DMS79 (cell line): Measurements from ENCODE around the gene NAP1L1.
A peak's percentile ranks its signal among the peaks of the same experiment; 100 is the strongest.

Experiments
- DNase-seq: peaks from one replicate; lab custom pipeline; 2025; lab: John Stamatoyannopoulos, UW

Gene NAP1L1

DNA sequence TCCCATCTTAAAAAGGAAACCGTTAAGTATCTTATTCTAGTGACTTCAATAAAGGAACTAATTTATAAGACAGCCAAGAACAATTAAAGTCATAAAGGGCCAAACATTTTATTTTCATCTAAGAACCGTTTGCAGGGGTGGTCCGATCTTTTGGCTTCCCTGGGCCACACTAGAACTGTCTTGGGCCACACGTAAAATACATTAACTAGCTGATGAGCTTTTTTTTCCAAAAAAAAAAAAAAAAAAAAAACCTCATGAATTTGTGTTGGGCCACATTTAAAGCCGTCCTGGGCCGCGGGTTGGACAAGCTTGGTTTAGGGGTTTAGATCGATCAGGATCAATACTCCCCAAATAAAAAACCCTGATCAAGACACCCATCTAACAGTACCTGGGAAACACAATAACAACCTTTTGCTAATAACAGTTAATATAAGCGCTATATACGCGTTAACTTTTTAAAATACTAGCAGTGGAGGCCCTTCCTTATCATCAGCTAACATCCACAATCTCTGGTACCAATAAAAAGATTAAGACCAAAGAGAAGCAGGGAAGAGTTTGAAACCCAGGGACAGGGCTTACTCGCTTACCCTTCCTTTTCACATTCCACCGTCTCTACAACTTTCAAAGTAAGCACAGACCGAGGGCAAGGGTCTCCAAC lies 1.1 kb downstream of the NAP1L1 start:
- no peak for DNase-seq

DNA sequence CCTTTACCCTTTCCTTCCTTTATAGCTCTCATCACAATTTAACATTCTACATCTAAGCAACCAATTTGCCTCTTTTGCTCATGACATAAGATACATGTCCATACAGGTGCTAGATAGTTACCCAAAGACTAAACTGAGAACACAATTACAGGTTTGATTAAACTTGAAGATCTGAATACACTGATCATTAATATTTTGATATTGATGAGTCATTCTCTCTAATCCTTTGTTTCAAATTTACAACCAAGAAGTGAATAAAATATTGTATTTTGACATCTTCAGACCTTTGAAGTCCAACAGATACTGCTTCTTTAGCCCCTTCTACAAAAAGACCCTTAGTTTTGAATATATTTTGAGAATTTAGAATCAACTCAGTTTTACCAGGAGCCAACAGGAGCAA lies 2.6 kb downstream of the NAP1L1 start:
- no peak for DNase-seq

DNA sequence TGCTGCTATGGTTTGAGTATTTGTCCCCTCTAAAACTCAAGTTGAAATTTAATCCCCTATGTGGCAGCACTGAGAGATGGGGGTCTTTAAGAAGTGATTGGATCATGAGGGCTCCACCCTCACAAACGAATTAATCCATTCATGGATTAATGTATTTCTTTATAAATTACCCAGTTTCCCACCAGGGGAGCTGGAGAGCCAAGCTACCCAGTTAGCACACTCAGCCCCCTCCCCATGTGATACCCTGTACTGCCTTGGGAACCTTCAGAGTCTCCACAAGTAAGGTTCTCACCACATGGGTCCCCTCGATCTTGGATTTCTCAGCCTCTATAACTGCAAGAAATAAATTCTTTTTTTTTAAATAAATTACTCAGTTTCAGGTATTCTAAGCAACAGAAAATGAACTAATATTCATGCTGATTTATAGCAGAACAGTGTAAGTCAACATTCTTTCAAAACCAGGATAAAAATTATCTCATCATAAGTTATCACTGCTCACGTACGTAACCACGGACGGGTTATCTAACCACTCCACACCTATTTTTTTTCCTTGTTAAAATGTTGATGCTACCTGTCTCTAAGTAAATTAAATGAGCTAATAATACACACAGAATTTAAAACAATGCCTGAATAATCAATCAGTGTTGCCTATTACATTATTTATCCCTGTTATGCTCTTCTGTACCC lies 3.6 kb downstream of the NAP1L1 start:
- DNase-seq: no peak

DNA sequence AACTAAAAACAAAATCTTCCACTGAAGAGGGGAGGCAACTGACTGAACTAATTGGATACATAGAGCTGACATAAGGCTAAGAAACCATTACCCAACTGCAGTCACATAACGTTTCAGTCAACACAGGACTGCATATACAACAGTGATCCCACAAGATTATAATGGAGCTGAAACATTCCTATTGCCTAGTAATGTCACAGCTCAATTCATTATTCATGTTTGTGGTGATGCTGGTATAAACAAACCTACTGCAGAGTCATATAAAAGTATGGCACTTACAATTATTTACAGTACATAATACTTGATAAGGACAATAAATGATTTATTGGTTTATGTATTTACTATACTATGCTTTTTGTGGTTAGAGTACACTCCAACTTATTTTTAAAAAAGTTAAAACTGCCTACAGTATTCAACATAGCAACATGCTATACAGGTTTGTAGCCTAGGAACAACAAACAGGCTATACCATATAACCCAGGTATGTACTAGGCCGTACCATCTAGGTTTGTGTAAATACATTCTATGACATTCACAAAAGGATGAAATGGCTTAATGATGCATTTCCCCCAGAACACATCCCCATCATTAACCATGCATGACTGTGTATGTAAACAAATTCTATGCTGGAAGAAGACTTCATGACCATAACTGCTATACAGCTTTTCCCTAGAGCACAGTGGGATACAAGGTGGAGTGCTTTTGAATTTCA lies 4.3 kb downstream of the NAP1L1 start:
- peak; percentile 73 for DNase-seq

DNA sequence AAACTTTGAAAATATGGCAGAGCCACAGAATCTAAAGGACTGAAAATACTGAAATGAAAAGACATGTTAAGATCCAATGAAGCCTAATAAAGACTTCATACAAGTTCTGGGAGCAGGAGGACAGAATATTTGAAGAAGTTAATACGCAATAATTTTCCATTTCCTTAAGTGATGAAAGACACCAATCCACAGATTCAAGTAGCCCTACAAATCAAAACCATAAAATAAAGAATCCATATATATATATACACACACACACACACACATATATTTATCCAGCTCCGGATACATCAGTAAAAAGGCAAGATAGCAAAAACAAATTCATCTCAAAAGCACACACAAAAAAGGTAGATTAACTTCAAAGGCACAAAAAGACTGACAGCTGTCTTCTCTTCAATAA lies 5.7 kb downstream of the NAP1L1 start:
- no peak for DNase-seq

DNA sequence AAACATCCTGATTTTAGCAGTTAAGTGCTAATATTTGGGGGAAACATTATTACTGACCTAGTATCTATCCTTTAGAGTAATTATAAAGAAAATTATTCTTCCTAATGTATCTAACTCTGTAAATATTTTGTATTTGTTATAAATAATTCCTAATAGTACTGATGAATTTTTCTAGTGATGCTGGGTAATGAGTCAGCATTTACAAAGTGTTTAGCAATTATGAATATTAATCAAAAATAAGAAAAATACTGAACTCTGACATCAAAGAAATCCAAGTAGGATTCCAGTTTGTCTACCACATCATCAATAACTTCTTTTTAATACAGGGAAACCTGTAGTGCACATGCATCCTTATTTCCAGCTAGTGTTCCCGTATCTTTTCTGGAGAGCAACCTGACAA lies 9.0 kb downstream of the NAP1L1 start:
- no peak for DNase-seq

DNA sequence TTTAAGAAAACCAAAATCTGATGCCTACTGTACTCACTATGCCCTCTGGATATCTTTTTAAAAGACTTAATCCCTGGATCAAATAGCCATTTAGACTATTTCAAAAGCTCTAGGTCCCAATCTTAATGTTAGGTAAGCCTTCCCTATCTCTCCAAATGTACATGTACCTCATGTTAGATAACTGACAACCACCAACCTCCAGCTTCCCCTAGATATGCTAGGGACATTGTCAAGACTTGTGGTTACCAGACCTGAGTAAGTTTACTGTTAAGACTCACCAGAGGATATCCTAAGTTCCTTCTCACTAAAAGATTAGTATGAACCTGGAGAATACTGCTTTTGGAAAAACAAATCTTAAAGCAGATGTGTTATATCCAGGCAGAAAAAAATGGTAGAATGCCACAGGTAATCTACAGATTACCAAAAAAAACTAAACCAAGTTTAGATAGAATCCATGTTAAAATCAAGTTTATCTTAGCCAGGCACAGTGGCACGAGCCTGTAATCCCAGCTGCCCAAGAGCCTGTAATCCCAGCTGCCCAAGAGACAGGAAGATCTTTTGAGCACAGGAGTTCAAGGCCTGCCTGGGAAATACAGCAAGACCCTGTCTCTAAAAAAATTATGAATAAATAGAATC lies 9.7 kb downstream of the NAP1L1 start:
- no peak for DNase-seq

DNA sequence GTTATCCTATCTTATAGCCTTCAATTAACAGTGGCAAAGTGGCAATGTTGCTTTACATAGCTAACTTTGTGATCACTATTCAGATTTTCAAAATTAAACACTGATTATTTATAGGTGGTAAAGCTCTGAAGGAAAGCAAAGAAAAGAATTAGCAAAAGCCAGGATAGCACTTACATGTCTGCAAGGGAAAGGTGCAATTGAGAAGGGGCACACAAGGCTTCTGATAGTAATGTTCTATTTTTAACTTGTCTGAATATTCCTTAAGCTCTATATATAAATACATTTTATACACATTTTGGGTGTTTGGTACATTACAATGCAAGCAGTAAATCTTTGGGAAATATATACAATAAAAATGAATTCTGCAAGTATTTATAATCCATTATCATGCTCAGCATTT lies 10.9 kb downstream of the NAP1L1 start:
- no peak for DNase-seq

DNA sequence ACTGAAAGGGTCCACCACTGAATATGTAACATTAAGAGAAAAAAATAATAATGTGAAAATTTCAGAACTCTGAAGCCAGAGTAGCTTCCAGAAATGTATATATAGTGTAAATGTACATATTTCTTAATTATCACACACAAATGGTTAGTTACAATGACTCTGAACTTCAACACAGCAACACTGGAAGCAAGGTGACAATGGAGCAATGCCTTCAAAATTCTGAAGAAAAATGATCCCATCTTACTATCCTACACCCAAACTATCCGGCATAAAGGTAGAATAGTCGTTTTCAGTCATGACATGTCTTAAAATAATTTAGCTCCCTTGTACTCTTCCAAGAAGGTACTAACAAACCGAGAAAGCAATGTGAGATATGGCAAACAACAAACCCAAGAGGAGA lies 11.9 kb downstream of the NAP1L1 start:
- no peak for DNase-seq

DNA sequence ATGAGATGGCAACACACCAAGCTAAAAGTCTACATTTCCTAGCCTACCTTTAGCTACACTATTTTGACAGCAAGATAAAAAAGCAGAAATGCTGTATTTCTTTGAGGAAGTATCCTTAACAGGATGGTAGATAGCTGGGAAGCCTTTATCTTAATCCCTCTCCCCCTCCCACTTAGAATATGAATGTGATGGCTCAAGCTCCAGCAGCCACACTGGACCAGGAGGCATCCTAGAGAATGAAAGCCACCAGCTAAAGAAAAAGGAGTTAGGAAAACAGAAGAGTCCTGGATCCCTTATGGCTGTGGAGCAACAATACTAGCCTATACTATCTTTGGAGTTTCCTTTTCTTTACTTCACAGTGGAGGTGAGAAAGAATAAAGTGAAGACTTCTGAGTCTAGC lies 15.1 kb downstream of the NAP1L1 start:
- DNase-seq: no peak

DNA sequence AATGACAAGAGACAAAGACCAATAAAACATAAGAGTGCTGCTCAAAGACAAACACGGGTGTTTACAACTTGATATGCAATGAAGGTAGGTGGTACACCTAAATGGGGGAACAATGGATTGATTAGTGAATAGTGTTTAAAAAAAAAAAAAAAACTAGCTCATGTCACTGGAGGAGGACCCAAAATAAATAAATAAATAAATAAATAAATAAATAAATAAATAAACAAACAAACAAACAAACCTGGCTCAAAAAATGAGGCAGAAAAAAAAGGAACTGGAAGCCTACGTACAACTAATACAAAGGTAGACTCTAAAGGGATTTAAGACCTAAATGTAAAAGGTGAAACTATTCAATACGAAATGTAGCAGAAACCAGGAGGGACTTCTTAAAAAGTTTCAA lies 18.6 kb downstream of the NAP1L1 start:
- DNase-seq: no peak

DNA sequence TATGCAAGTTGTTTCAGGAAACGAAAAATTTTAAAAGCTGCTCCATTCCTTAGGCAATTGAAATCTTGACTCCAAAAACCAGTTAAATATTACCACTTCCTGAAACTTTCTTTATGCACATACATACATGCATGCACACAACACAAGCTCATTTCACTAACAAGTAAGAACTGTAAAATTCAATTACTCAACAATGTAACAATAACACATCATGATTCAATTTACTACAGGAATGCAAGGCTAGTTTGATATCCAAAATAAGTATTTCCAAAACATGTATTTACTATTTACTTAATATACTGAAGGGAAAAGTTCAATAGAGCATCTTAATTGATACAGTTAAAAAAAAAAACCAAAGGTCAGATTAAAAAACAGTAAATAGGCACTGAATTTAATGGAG lies 19.6 kb downstream of the NAP1L1 start:
- no peak for DNase-seq

DNA sequence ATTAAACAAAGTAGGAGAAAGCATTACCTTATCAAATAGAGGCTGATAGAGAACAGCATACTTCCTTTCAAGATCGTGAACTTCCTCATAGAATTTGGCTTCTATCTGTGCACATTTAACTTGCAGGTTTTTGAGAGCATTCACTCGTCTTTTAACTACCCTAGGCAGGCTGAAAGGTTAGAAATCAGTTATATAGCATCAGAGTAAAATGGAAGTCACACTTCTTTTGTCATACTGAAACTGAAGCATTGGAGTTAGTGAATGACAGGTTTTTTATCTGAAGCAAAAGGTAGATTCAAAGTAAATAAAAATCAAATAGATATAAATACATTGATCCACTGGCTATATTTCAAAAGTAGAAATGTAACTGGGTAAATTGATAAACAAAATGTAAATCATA lies 24.4 kb downstream of the NAP1L1 start:
- DNase-seq: no peak

DNA sequence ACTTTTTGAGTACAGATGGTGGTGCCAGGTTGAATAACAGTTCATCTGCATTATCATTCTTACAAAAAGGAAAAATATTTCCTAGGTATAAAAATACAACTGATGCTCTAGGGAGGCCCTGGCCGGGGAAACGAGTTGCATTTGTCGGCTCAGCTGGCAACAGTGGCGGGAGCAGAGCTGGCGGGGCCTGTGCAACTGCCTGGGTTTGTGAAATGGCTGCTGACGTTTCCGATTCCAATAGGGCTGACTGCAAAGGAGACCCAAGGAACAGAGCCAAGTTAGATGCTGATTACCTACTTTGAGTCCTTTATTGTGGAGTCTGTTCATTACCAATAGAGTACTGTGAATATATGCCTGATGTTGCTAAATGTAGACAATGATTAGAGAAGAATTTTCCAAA lies 27.2 kb downstream of the NAP1L1 start:
- no peak for DNase-seq

DNA sequence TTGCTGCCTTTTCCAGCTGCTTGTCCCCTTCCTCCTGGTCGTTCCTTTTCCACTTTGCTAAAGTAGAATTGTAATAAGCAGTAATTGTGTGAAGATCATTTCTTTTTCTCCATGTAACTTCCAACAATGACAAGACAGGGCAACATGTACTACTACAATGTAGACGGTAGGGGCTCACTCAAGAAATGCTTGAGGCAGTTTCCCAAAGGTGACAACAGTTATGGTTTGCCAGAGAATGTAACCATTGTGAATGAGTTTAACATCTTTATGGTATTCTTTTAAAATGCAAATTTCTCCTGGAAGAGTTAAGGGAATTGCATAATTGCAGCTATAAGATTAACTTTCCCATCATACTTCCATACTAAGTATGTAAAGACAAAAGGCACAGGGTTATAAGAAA lies 29.1 kb downstream of the NAP1L1 start:
- no peak for DNase-seq

DNA sequence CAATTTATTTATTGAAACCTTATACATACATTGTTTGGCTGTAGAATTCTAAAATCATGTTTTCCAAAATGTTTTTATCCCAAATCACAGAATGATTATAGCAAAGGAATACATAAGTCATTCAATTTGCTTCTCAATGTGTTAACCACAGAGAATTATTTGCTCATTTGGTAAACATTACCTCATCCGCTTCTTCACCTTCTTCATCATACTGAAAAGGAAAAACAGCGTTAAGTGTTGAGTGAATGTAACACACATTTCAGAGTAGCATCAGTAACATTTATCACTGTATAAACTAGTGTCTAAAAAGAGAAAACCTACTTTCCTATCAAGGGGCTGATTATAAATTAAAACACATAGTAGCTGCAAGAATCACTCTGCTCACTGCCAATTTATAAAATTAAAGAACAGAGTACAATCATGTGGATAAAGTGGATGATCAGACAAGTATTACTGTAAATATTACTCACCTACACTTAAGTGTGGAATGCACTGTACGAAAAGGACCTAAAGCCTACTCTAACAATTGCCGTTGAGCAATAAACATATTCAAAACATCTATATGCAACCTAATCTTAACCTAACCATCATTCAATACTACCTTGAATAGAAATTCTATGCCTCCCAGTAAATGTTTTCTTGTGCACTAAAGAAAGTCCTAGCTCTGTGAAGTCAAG lies 34.8 kb downstream of the NAP1L1 start:
- DNase-seq: no peak

DNA sequence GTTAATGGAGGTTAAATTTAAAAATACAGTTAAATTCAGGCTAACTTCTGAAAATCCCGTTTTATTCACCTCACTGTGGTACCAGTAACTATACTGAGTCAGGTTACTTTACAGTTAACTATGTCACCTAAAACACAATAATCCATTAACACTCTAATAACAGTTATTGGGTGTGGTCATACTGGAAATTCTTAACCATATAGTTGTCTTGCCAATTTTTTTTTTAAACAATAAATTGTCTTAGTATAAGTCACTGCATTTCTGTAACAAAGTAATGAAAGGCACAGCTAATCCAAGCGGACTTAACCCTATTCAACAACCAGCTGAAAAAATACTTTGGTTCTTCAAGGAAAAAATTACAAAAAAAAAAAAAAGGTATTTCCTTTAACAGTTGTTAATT lies 36.7 kb downstream of the NAP1L1 start:
- no peak for DNase-seq

DNA sequence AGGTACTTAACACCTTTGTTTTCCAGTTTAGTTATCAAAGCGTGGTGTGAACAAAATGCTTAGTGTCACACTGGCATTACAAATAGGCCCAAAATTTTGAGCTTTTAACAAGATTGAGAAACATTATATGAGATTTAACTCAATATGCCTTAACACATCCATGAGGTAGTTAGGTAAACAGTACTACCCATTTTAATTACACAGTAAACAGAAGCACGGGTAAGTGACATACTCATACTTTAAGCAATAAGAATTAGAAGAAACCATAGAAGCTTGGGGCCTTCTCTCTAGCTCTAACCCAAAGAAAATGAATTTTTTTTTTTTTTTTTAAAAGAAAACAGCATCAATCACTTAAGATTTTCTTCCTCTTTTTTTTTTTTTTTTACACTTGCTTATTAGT lies 37.4 kb downstream of the NAP1L1 start:
- DNase-seq: no peak

DNA sequence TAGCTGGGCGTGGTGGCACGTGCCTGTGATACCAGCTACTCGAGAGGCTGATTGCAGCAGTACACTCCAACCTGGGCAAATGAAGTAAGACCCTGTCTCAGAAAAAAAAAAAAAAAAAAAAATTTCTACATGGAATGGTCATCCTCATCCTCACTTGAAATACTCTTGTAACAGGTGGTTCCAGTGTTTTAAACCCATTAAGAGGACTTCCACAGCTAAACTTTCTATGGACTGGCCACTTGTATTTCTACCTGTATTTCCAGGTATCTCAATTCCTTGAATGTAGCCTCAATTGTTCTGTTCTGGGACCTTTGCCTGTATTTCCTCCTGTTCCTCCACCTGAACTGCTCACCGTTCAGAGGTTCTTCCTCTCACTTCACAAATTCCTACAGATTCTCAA lies 41.1 kb downstream of the NAP1L1 start:
- no peak for DNase-seq

DNA sequence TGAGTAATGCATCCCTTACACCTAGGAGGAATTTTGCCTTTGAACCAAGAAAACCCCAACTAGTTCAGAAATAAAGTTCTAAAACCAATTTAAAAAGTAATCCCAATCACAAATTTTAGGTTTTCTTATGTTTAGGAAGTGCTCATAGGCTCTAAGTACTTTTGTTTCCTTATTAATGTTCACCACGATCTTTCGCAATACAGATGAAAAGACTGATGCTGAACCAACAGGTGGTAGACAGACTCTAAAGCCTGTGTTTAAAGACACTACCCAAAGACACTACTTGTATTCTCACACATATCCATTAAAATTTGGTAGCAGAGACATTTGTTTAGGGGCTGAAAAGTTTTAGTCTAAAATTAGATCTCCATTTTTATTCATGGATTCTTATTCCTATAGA lies 42.3 kb downstream of the NAP1L1 start:
- no peak for DNase-seq

DNA sequence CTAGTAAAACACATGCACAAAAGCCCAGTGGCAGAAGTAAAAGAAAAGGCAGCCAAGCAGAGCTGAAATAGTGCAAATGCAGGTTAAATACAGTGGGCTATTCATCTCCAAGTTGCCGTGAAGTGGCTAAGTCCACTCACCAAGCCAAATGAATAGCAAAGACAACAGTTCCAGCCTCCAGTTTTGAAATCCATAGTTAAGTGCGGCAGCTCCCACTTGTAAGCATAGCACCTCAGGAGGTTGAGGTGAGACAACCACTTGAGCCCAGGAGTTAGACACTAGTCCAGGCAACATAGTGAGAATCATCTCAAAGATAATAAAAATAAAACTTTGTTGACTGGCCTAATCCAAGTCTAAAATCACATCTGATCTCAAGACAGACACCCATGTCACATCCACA lies 43.1 kb downstream of the NAP1L1 start:
- DNase-seq: peak; percentile 16

DNA sequence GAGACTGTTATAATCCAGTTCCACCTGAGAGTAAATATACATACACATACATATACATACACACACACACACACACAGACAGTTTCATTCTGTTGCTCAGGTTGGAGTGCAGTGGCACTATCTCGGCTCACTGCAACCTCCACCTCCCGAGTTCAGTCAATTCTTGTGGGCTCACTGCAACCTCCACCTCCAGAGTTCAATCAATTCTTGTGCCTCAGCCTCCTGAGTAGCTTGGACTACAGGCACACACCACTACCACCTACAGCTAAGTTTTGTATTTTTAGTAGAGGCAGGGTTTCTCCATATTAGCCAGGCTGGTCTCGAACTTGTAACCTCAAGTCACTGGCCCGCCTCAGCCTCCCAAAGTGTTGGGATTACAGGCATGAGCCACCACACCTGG lies 44.0 kb downstream of the NAP1L1 start:
- no peak for DNase-seq

DNA sequence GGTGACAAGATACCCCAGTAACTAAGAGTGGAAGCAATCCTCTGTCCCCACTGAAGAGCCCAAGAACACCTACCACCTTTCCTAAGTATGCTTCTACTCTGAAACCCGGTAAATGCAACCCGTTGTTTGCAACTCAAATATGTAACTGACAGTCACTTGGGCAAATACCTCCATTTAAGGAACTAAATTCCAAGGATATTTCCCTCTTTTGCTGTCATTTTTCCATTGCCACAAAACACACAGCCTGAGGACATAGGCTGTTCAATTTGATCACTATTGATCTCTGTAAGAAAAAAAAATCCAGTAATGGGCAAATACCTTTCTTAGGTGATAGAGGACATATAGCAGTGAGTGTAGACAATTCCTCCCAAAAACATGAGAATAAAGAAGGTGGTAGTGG lies 46.3 kb downstream of the NAP1L1 start:
- DNase-seq: no peak
